GM18505 (cell line): ENCODE results near the gene GDF3.
"Not testable (repeated sequence)": the region's sequence is repeated elsewhere in the genome, so short reads cannot be mapped to it uniquely, and the experiment has no call there.

ENCODE experiments used
- ATAC-seq: cut with Tn5 transposase; IDR thresholded peaks from one replicate; pipeline ENCODE4 v1.9.1; 2021; ENCODE audit not compliant: unreplicated experiment
- POLR2A ChIP-seq: IDR thresholded peaks from 4 replicates; pipeline ENCODE4 v1.6.1; 2011; ENCODE audit warnings: borderline replicate concordance; ENCODE audit not compliant: insufficient read depth, insufficient read length; ENCODE audit errors: extremely low read depth

GDF3 gene

GRCh38 chr12:7695566-7696197, at the start of gene GDF3:
TSS of gene GDF3 (minus strand) at chr12:7695775. CDS start at chr12:7695728, 47 bp downstream.
- ATAC-seq: no peak
- no peak for TF ChIP-seq POLR2A

GRCh38 chr12:7732993-7733392, 37.4 kb upstream of the GDF3 start:
- ATAC-seq: no peak

GRCh38 chr12:7731486-7731885, 35.9 kb upstream of the GDF3 start:
- no peak for ATAC-seq
- TF ChIP-seq POLR2A: no peak

More at GRCh38 chr12:7732993-7733392, 37.4 kb upstream of the GDF3 start:
- no peak for TF ChIP-seq POLR2A

DNA sequence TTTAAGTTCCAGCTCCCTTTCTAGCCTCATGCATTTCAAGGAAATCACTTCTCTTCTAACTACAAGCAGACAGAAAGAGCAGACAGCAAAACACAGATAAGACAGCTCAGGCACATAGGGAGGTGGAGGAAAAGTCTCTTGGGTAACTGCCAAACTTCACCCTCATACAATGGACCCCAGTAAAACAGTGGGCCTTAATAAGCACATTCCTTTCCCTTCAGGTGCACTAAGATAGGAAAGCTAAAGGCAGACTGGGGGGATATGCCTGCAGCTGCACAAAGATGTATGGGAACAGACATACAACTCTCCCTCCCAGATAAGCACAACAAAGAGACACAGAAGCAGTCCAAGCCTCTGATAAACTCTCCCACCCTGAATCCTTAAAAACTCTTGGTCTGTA, 35.4 kb upstream of the GDF3 start:
- ATAC-seq: not testable (repeated sequence)

DNA sequence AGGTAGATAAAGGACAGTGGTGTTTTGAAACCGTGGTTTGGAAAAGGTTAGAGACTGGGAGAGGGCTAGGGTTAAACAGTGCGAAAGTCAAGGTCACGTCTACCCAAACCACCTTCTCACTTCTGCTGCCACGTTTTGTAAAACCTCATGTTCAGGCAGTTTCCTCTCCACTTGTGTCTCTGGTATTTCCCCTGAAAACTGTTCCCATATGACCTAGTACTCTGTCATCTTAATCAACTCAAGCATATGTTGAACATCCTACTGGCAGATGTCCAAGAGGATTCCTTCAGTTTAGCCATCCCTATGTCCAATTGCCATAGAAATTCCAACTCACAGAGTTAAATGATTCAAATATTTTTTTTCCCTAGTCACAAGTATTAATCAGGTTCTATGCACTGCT, 34.2 kb upstream of the GDF3 start:
- TF ChIP-seq POLR2A: no peak
- no peak for ATAC-seq

DNA sequence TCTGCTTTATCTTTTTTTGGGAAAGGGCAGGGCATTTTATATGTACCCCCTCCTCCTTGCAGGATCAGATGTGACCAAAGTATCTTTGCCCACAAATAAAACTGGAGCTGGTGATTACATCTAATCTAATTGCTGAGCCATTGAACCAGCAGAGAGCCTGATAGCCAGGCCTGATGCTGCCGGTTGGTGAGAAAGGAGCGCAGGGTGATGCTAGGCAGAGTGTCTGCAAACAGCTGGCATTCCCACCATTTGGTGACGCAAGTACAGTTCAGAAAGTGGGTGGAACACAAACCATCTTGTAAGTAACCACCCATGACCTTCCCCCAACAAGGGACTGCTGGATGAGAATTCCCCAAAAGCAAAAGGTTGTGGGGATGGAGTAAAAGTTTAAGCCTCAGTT, 28.4 kb upstream of the GDF3 start:
- no peak for TF ChIP-seq POLR2A
- no peak for ATAC-seq

- no peak for ATAC-seq
- TF ChIP-seq POLR2A: no peak
Measured at GRCh38 chr12:7719946-7720730, 24.6 kb upstream of the GDF3 start.

DNA sequence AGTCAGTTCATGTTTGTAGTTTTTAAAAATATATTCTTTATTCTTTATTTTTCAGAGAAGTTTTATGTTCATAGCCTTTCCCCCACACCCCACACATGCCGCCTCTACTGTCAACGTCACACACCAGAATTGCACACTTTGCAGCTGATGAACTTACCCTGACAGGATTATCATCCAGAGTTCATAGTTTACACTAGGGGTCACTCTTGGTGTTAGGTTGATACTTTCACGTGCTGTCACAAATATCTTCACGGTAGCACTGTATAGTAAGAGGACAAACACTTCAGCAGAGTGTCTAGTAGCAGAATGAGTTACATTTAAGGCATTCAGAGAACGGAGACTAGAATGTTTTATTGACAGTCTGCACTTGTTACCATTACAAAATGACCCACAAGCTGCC, 20.8 kb upstream of the GDF3 start:
- no peak for ATAC-seq
- no peak for TF ChIP-seq POLR2A

GRCh38 chr12:7712841-7713442, 17.4 kb upstream of the GDF3 start:
- TF ChIP-seq POLR2A: no peak
- no peak for ATAC-seq

- ATAC-seq: no peak
- TF ChIP-seq POLR2A: no peak
Measured at GRCh38 chr12:7711133-7711532, 15.6 kb upstream of the GDF3 start, which contains the start of gene DPPA3. TSS of gene DPPA3 (plus strand) at chr12:7711433. CDS start at chr12:7711571, 138 bp downstream.

- no peak for ATAC-seq
Measured at GRCh38 chr12:7709969-7710675, 14.5 kb upstream of the GDF3 start.

DNA sequence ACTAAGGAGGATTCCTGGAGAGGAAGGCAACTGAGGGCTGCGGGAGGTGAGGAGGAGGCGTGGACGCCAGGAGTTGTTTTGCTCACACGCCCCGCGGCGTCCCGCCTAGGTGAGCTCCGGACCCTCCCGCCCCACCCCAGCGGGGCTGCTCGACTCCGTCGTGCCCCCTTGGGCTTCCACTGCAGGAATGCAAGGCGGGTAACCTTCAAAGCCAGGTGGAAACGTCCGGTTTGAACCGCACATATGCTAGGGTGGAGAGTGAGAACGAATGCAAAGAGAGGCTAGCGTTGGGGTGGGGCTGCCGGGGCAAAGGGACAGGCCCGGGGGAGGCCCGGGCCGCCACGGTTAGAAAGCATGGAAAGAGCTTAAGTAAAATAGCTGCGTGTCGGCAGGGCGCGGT, 10.3 kb upstream of the GDF3 start:
- no peak for TF ChIP-seq POLR2A
- ATAC-seq: no peak

More at GRCh38 chr12:7709969-7710675, 14.5 kb upstream of the GDF3 start:
- no peak for TF ChIP-seq POLR2A

GRCh38 chr12:7695237-7695560, 376 bp downstream of the GDF3 start:
- no peak for TF ChIP-seq POLR2A
- ATAC-seq: no peak
